HEK293 (cell line): ENCODE results near the gene HS3ST3A1.

ENCODE experiments used
- CTCF ChIA-PET: fragments of 350-600 bp; formaldehyde crosslinking; extraction: SDS; loops from one replicate; lab custom pipeline; 2021; ENCODE audit warnings: antibody characterized with exemption; lab: Yijun Ruan, JAX
- POLR2A ChIA-PET: fragments of 300-600 bp; formaldehyde crosslinking; extraction: SDS; loops from one replicate; lab custom pipeline; 2020; ENCODE audit warnings: antibody characterized with exemption, inconsistent platforms; lab: Yijun Ruan, JAX
- H3K27ac ChIP-seq: fragments of 200-500 bp; sonication (Bioruptor generic); 2 replicates; pipeline ENCODE4 v1.5.1; 2014; ENCODE audit warnings: low read depth, low read length, control low read depth, inconsistent platforms; ENCODE audit errors: extremely low read depth
- H3K36me3 ChIP-seq, 2 experiments: fragments of 200-500 bp in 1 of 2; sonication (Bioruptor generic) in 1 of 2; 1 replicate in 1 of 2; 2 replicates in 1 of 2; pipeline ENCODE4 v1.5.1; 2014 to 2017; ENCODE audit warnings: inconsistent platforms in 2 of 2, low read length in 2 of 2; ENCODE audit not compliant: control insufficient read depth in 2 of 2, insufficient read depth in 1 of 2
- H3K4me1 ChIP-seq: fragments of 200-500 bp; sonication (Bioruptor generic); 2 replicates; pipeline ENCODE4 v1.5.1; 2014; ENCODE audit warnings: mild to moderate bottlenecking, low read length, inconsistent platforms; ENCODE audit not compliant: control insufficient read depth, insufficient read depth
- H3K4me3 ChIP-seq: 2 replicates; pipeline ENCODE4 v1.5.1; 2011; ENCODE audit warnings: low read depth, mild to moderate bottlenecking, control low read depth, low read length, moderate library complexity
- H3K9me3 ChIP-seq: fragments of 200-500 bp; sonication (Bioruptor generic); 2 replicates; pipeline ENCODE4 v1.5.1; 2014; ENCODE audit warnings: low read depth, low read length, inconsistent platforms; ENCODE audit not compliant: control insufficient read depth, insufficient read depth
- KLF1 ChIP-seq: fragments of 450-650 bp; formaldehyde crosslinking; IDR thresholded peaks from 2 replicates; pipeline ENCODE4 v1.5.1; 2016; ENCODE audit warnings: missing biosample characterization, missing genetic modification characterization
- KLF8 ChIP-seq: fragments of 450-650 bp; formaldehyde crosslinking; IDR thresholded peaks from 2 replicates; pipeline ENCODE4 v1.5.1; 2016; ENCODE audit warnings: missing biosample characterization, missing genetic modification characterization
- PRDM1 ChIP-seq: fragments of 450-650 bp; formaldehyde crosslinking; IDR thresholded peaks from 2 replicates; pipeline ENCODE4; 2016; ENCODE audit warnings: missing biosample characterization, missing genetic modification characterization
- SCRT1 ChIP-seq: fragments of 450-650 bp; formaldehyde crosslinking; IDR thresholded peaks from 2 replicates; pipeline ENCODE4 v1.5.1; 2016; ENCODE audit warnings: missing biosample characterization, missing genetic modification characterization, borderline replicate concordance
- ZBTB20 ChIP-seq: fragments of 450-650 bp; formaldehyde crosslinking; IDR thresholded peaks from 2 replicates; pipeline ENCODE4 v1.5.1; 2016; ENCODE audit warnings: missing biosample characterization, missing genetic modification characterization
- ZBTB26 ChIP-seq: fragments of 450-650 bp; formaldehyde crosslinking; optimal IDR thresholded peaks from 2 replicates; pipeline ENCODE3; 2016; ENCODE audit warnings: missing biosample characterization, mild to moderate bottlenecking, missing genetic modification characterization
- ZBTB7A ChIP-seq: fragments of 450-650 bp; formaldehyde crosslinking; IDR thresholded peaks from 2 replicates; pipeline ENCODE4 v1.5.1; 2016; ENCODE audit warnings: low read depth, missing biosample characterization, missing genetic modification characterization
- ZFP3 ChIP-seq: fragments of 450-650 bp; formaldehyde crosslinking; IDR thresholded peaks from 2 replicates; pipeline ENCODE4 v1.5.1; 2016; ENCODE audit warnings: low read depth, missing biosample characterization, missing genetic modification characterization
- ZFP37 ChIP-seq: fragments of 450-650 bp; formaldehyde crosslinking; IDR thresholded peaks from 2 replicates; pipeline ENCODE4 v1.5.1; 2016; ENCODE audit warnings: missing biosample characterization, missing genetic modification characterization
- ZNF184 ChIP-seq: fragments of 450-650 bp; IDR thresholded peaks from 2 replicates; pipeline ENCODE4 v1.5.1; 2018; ENCODE audit warnings: missing biosample characterization, mild to moderate bottlenecking, missing genetic modification characterization
- ZNF266 ChIP-seq: fragments of 450-650 bp; formaldehyde crosslinking; IDR thresholded peaks from 2 replicates; pipeline ENCODE4 v1.5.1; 2016; ENCODE audit warnings: missing biosample characterization, missing genetic modification characterization, low read depth
- ZNF292 ChIP-seq: fragments of 450-650 bp; formaldehyde crosslinking; IDR thresholded peaks from 2 replicates; pipeline ENCODE4 v1.5.1; 2016; ENCODE audit warnings: low read depth, missing biosample characterization, missing genetic modification characterization, borderline replicate concordance
- ZNF335 ChIP-seq: fragments of 450-650 bp; formaldehyde crosslinking; conservative IDR thresholded peaks from 2 replicates; pipeline ENCODE4 v1.5.1; 2016; ENCODE audit warnings: missing biosample characterization, missing genetic modification characterization
- ZNF341 ChIP-seq: fragments of 450-650 bp; formaldehyde crosslinking; IDR thresholded peaks from 2 replicates; pipeline ENCODE4; 2016; ENCODE audit warnings: low read depth, missing biosample characterization, missing genetic modification characterization
- ZNF473 ChIP-seq: fragments of 450-650 bp; formaldehyde crosslinking; IDR thresholded peaks from 2 replicates; pipeline ENCODE4 v1.5.1; 2017; ENCODE audit warnings: missing biosample characterization, missing genetic modification characterization
- ZNF580 ChIP-seq: fragments of 450-650 bp; formaldehyde crosslinking; IDR thresholded peaks from 2 replicates; pipeline ENCODE4 v1.5.1; 2016; ENCODE audit warnings: missing biosample characterization, missing genetic modification characterization
- ZNF610 ChIP-seq: fragments of 450-650 bp; formaldehyde crosslinking; IDR thresholded peaks from 2 replicates; pipeline ENCODE4 v1.5.1; 2016; ENCODE audit warnings: missing biosample characterization, missing genetic modification characterization, borderline replicate concordance
- ZNF791 ChIP-seq: fragments of 450-650 bp; formaldehyde crosslinking; IDR thresholded peaks from 2 replicates; pipeline ENCODE4 v1.5.1; 2016; ENCODE audit warnings: missing biosample characterization, missing genetic modification characterization
- ZNF837 ChIP-seq: fragments of 450-650 bp; formaldehyde crosslinking; IDR thresholded peaks from 2 replicates; pipeline ENCODE4 v1.5.1; 2016; ENCODE audit warnings: missing biosample characterization, missing genetic modification characterization
- ZNF843 ChIP-seq: fragments of 450-650 bp; formaldehyde crosslinking; IDR thresholded peaks from 2 replicates; pipeline ENCODE4 v1.5.1; 2016; ENCODE audit warnings: missing biosample characterization, missing genetic modification characterization
- ZSCAN5A ChIP-seq: fragments of 450-650 bp; formaldehyde crosslinking; IDR thresholded peaks from 2 replicates; pipeline ENCODE4 v1.5.1; 2016; ENCODE audit warnings: missing biosample characterization, missing genetic modification characterization
- TF ChIP-seq, protein P1 (sequence below): fragments of 450-650 bp; formaldehyde crosslinking; IDR thresholded peaks from 2 replicates; pipeline ENCODE4 v1.5.1; 2016; ENCODE audit warnings: missing biosample characterization, missing genetic modification characterization
- TF ChIP-seq, protein P2 (sequence below): fragments of 450-650 bp; formaldehyde crosslinking; IDR thresholded peaks from 2 replicates; pipeline ENCODE4 v1.5.1; 2016; ENCODE audit warnings: missing biosample characterization, missing genetic modification characterization
- TF ChIP-seq, protein P3 (sequence below): fragments of 450-650 bp; formaldehyde crosslinking; IDR thresholded peaks from 2 replicates; pipeline ENCODE4 v1.5.1; 2016; ENCODE audit warnings: missing biosample characterization, missing genetic modification characterization
- TF ChIP-seq, protein P4 (sequence below): fragments of 450-650 bp; formaldehyde crosslinking; IDR thresholded peaks from 2 replicates; pipeline ENCODE4 v1.5.1; 2016; ENCODE audit warnings: missing biosample characterization, missing genetic modification characterization

HS3ST3A1 gene

GRCh38 chr17:13600475-13601321 lies 1.0 kb downstream of the HS3ST3A1 start (continued):
- TF ChIP-seq ZBTB26 (tag by site-specific recombination) (peak; percentile 89), ZBTB20 (tag by site-specific recombination) (peak; percentile 75; the same call in 1 of the 2 replicates), ZNF266 (tag by site-specific recombination) (no peak), ZNF791 (tag by site-specific recombination) (no peak), ZBTB7A (tag by site-specific recombination) (no peak; the same call in 1 of the 2 replicates), ZNF335 (0 out of 2 replicates have a peak, but pooled peaks have one; percentile 35), ZFP3 (tag by site-specific recombination) (no peak), KLF8 (tag by site-specific recombination) (no peak)
- TF ChIP-seq, protein P1, sequence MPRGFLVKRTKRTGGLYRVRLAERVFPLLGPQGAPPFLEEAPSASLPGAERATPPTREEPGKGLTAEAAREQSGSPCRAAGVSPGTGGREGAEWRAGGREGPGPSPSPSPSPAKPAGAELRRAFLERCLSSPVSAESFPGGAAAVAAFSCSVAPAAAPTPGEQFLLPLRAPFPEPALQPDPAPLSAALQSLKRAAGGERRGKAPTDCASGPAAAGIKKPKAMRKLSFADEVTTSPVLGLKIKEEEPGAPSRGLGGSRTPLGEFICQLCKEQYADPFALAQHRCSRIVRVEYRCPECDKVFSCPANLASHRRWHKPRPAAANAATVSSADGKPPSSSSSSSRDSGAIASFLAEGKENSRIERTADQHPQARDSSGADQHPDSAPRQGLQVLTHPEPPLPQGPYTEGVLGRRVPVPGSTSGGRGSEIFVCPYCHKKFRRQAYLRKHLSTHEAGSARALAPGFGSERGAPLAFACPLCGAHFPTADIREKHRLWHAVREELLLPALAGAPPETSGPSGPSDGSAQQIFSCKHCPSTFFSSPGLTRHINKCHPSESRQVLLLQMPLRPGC = no peak
- TF ChIP-seq, protein P2, sequence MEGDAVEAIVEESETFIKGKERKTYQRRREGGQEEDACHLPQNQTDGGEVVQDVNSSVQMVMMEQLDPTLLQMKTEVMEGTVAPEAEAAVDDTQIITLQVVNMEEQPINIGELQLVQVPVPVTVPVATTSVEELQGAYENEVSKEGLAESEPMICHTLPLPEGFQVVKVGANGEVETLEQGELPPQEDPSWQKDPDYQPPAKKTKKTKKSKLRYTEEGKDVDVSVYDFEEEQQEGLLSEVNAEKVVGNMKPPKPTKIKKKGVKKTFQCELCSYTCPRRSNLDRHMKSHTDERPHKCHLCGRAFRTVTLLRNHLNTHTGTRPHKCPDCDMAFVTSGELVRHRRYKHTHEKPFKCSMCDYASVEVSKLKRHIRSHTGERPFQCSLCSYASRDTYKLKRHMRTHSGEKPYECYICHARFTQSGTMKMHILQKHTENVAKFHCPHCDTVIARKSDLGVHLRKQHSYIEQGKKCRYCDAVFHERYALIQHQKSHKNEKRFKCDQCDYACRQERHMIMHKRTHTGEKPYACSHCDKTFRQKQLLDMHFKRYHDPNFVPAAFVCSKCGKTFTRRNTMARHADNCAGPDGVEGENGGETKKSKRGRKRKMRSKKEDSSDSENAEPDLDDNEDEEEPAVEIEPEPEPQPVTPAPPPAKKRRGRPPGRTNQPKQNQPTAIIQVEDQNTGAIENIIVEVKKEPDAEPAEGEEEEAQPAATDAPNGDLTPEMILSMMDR (tag by site-specific recombination) = peak; percentile 36
- TF ChIP-seq, all 188 proteins: peak for 15

DNA sequence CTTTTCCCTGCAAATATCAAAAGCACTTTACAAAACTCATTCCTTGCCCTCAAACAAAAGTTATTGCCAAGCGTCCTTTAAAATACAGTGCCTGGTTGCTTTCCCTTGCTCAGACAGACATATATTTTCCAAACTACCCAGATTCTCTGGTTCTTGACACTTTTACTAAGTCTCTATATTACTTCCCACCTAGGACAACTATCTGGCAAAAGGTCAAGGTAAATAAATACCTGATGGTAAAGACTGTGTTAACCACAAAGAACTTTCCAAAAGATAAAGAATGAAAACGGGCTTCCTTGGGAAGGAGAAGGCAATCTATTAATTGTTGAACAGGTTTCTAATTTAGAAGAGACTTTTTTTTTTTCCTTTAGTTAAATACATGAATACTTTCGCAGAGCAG lies 1.9 kb downstream of the HS3ST3A1 start:
- ChIA-PET POLR2A (no interaction called here), CTCF (interaction anchor here (0.7 to 2.3 kb wide), 4 partner anchors 69 to 702 kb away, joined by 3 to 17 read pairs (median 4); partner anchors contain the start of gene HS3ST3B1)
- Histone ChIP-seq H3K9me3 (no peaks in the 10 kb centered on the region), H3K27ac (peak overlapping the region; percentile 96), H3K36me3 (peaks cover 0 to 7% of the 10 kb centered on the region in 2 experiments; a peak in 1 of 3 replicates), H3K4me1 (peaks cover 12% of the 10 kb centered on the region), H3K4me3 (peak overlapping the region; percentile 60)
- TF ChIP-seq ZNF843 (tag by site-specific recombination) (peak; percentile 64; the same call in 1 of the 2 replicates), ZNF292 (tag by site-specific recombination) (no peak), ZNF580 (tag by site-specific recombination) (peak; percentile 63), ZNF837 (tag by site-specific recombination) (no peak), ZFP37 (no peak), ZSCAN5A (tag by site-specific recombination) (no peak), KLF1 (tag by site-specific recombination) (no peak), ZNF341 (tag by site-specific recombination) (no peak), ZNF610 (tag by site-specific recombination) (no peak), PRDM1 (tag by site-specific recombination) (peak; percentile 88), SCRT1 (0 out of 2 replicates have a peak, but pooled peaks have one; percentile 7), ZNF473 (tag by site-specific recombination) (no peak), ZNF791 (tag by site-specific recombination) (no peak), ZNF184 (no peak)
- TF ChIP-seq, protein P3, sequence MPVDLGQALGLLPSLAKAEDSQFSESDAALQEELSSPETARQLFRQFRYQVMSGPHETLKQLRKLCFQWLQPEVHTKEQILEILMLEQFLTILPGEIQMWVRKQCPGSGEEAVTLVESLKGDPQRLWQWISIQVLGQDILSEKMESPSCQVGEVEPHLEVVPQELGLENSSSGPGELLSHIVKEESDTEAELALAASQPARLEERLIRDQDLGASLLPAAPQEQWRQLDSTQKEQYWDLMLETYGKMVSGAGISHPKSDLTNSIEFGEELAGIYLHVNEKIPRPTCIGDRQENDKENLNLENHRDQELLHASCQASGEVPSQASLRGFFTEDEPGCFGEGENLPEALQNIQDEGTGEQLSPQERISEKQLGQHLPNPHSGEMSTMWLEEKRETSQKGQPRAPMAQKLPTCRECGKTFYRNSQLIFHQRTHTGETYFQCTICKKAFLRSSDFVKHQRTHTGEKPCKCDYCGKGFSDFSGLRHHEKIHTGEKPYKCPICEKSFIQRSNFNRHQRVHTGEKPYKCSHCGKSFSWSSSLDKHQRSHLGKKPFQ (tag by site-specific recombination) = no peak
- TF ChIP-seq, protein P4, sequence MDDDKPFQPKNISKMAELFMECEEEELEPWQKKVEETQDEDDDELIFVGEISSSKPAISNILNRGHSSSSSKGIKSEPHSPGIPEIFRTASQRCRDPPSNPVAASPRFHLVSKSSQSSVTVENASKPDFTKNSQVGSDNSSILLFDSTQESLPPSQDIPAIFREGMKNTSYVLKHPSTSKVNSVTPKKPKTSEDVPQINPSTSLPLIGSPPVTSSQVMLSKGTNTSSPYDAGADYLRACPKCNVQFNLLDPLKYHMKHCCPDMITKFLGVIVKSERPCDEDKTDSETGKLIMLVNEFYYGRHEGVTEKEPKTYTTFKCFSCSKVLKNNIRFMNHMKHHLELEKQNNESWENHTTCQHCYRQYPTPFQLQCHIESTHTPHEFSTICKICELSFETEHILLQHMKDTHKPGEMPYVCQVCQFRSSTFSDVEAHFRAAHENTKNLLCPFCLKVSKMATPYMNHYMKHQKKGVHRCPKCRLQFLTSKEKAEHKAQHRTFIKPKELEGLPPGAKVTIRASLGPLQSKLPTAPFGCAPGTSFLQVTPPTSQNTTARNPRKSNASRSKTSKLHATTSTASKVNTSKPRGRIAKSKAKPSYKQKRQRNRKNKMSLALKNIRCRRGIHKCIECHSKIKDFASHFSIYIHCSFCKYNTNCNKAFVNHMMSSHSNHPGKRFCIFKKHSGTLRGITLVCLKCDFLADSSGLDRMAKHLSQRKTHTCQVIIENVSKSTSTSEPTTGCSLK (tag by site-specific recombination) = no peak
